ENCODE data around the gene FRMPD4.

Gene FRMPD4

GRCh38 chrX:12319003-12319519 is 180.8 kb downstream of the FRMPD4 start:
- TF ChIP-seq FOXP2 (optimal IDR thresholded peaks at IDR 0.05; ENCODE audit: control extremely low read depth, extremely low read length, insufficient read depth) (no peak), POLR2AphosphoS5 (IDR thresholded peaks at IDR 0.05; ENCODE audit: borderline replicate concordance, low read depth, low read length) (no peak), EZH2 (IDR thresholded peaks at IDR 0.05) (no peak)
- Histone ChIP-seq H3K4me3 (no peak overlapping the region), H3K9ac (ENCODE audit: insufficient read length) (no peak overlapping the region), H3K36me3 (ENCODE audit: insufficient read depth, low read length) (no peaks in the 10 kb centered on the region), H3K9me3 (ENCODE audit: low read depth, low read length) (no peaks in the 10 kb centered on the region), H3K27ac (no peak overlapping the region)
- no peak for DNase-seq (ENCODE audit: low read depth, low spot score)

GRCh38 chrX:12319992-12320391 is 181.7 kb downstream of the FRMPD4 start:
- no peak overlapping the region for H3K27ac ChIP-seq

GRCh38 chrX:12322031-12322430 is 183.8 kb downstream of the FRMPD4 start:
- H3K4me3 ChIP-seq, result no peak overlapping the region
- no peak for DNase-seq (ENCODE audit: low read depth, low spot score)
- H3K36me3 ChIP-seq (ENCODE audit: insufficient read depth, low read length), result no peaks in the 10 kb centered on the region
- TF ChIP-seq POLR2AphosphoS5 (IDR thresholded peaks at IDR 0.05; ENCODE audit: borderline replicate concordance, low read depth, low read length), result no peak
- TF ChIP-seq EZH2 (IDR thresholded peaks at IDR 0.05), result no peak
- TF ChIP-seq FOXP2 (optimal IDR thresholded peaks at IDR 0.05; ENCODE audit: control extremely low read depth, extremely low read length, insufficient read depth), result no peak
- no peak overlapping the region for H3K27ac ChIP-seq
- no peak overlapping the region for H3K9ac ChIP-seq (ENCODE audit: insufficient read length)
- no peaks in the 10 kb centered on the region for H3K9me3 ChIP-seq (ENCODE audit: low read depth, low read length)

More at GRCh38 chrX:12319992-12320391, 181.7 kb downstream of the FRMPD4 start:
- Histone ChIP-seq H3K36me3 (ENCODE audit: insufficient read depth, low read length) (no peaks in the 10 kb centered on the region), H3K9ac (ENCODE audit: insufficient read length) (no peak overlapping the region), H3K9me3 (ENCODE audit: low read depth, low read length) (no peaks in the 10 kb centered on the region), H3K4me3 (no peak overlapping the region)
- no peak for TF ChIP-seq POLR2AphosphoS5 (IDR thresholded peaks at IDR 0.05; ENCODE audit: borderline replicate concordance, low read depth, low read length)
- TF ChIP-seq FOXP2 (optimal IDR thresholded peaks at IDR 0.05; ENCODE audit: control extremely low read depth, extremely low read length, insufficient read depth), result no peak
- no peak for TF ChIP-seq EZH2 (IDR thresholded peaks at IDR 0.05)
- no peak for DNase-seq (ENCODE audit: low read depth, low spot score)

- no peak for DNase-seq (ENCODE audit: low read depth, low spot score)
- H3K9me3 ChIP-seq (ENCODE audit: low read depth, low read length), result no peaks in the 10 kb centered on the region
- H3K9ac ChIP-seq (ENCODE audit: insufficient read length), result no peak overlapping the region
- TF ChIP-seq EZH2 (IDR thresholded peaks at IDR 0.05) (no peak), FOXP2 (optimal IDR thresholded peaks at IDR 0.05; ENCODE audit: control extremely low read depth, extremely low read length, insufficient read depth) (no peak), POLR2AphosphoS5 (IDR thresholded peaks at IDR 0.05; ENCODE audit: borderline replicate concordance, low read depth, low read length) (no peak)
- no peak overlapping the region for H3K4me3 ChIP-seq
- H3K27ac ChIP-seq, result no peak overlapping the region
- no peaks in the 10 kb centered on the region for H3K36me3 ChIP-seq (ENCODE audit: insufficient read depth, low read length)
These were observed 186.9 kb downstream of the FRMPD4 start for GRCh38 chrX:12325171-12325570.

GRCh38 chrX:12327836-12328235 is 189.6 kb downstream of the FRMPD4 start:
- DNase-seq (ENCODE audit: low read depth, low spot score), result no peak
- no peaks in the 10 kb centered on the region for H3K9me3 ChIP-seq (ENCODE audit: low read depth, low read length)
- H3K9ac ChIP-seq (ENCODE audit: insufficient read length), result no peak overlapping the region
- no peak overlapping the region for H3K27ac ChIP-seq
- H3K36me3 ChIP-seq (ENCODE audit: insufficient read depth, low read length), result no peaks in the 10 kb centered on the region
- H3K4me3 ChIP-seq, result no peak overlapping the region
- TF ChIP-seq EZH2 (IDR thresholded peaks at IDR 0.05) (no peak), FOXP2 (optimal IDR thresholded peaks at IDR 0.05; ENCODE audit: control extremely low read depth, extremely low read length, insufficient read depth) (no peak), POLR2AphosphoS5 (IDR thresholded peaks at IDR 0.05; ENCODE audit: borderline replicate concordance, low read depth, low read length) (no peak)

- Histone ChIP-seq H3K9ac (ENCODE audit: insufficient read length) (no peak overlapping the region), H3K9me3 (ENCODE audit: low read depth, low read length) (no peaks in the 10 kb centered on the region), H3K36me3 (ENCODE audit: insufficient read depth, low read length) (no peaks in the 10 kb centered on the region), H3K4me3 (no peak overlapping the region), H3K27ac (no peak overlapping the region)
- no peak for TF ChIP-seq EZH2 (IDR thresholded peaks at IDR 0.05)
- no peak for TF ChIP-seq POLR2AphosphoS5 (IDR thresholded peaks at IDR 0.05; ENCODE audit: borderline replicate concordance, low read depth, low read length)
- no peak for TF ChIP-seq FOXP2 (optimal IDR thresholded peaks at IDR 0.05; ENCODE audit: control extremely low read depth, extremely low read length, insufficient read depth)
- DNase-seq (ENCODE audit: low read depth, low spot score), result no peak
These were observed 191.2 kb downstream of the FRMPD4 start for GRCh38 chrX:12329476-12329875.

GRCh38 chrX:12330841-12331240 is 192.6 kb downstream of the FRMPD4 start:
- DNase-seq (ENCODE audit: low read depth, low spot score), result no peak
- H3K9me3 ChIP-seq (ENCODE audit: low read depth, low read length), result no peaks in the 10 kb centered on the region
- no peak overlapping the region for H3K4me3 ChIP-seq

GRCh38 chrX:12332786-12333347 is 194.6 kb downstream of the FRMPD4 start:
- no peak for DNase-seq (ENCODE audit: low read depth, low spot score)
- H3K9ac ChIP-seq (ENCODE audit: insufficient read length), result no peak overlapping the region
- no peak overlapping the region for H3K4me3 ChIP-seq
- TF ChIP-seq EZH2 (IDR thresholded peaks at IDR 0.05), result no peak
- TF ChIP-seq FOXP2 (optimal IDR thresholded peaks at IDR 0.05; ENCODE audit: control extremely low read depth, extremely low read length, insufficient read depth), result no peak
- TF ChIP-seq POLR2AphosphoS5 (IDR thresholded peaks at IDR 0.05; ENCODE audit: borderline replicate concordance, low read depth, low read length), result no peak
- H3K27ac ChIP-seq, result no peak overlapping the region
- H3K36me3 ChIP-seq (ENCODE audit: insufficient read depth, low read length), result no peaks in the 10 kb centered on the region
- no peaks in the 10 kb centered on the region for H3K9me3 ChIP-seq (ENCODE audit: low read depth, low read length)

More at GRCh38 chrX:12330841-12331240, 192.6 kb downstream of the FRMPD4 start:
- TF ChIP-seq FOXP2 (optimal IDR thresholded peaks at IDR 0.05; ENCODE audit: control extremely low read depth, extremely low read length, insufficient read depth) (no peak), POLR2AphosphoS5 (IDR thresholded peaks at IDR 0.05; ENCODE audit: borderline replicate concordance, low read depth, low read length) (no peak), EZH2 (IDR thresholded peaks at IDR 0.05) (no peak)
- Histone ChIP-seq H3K27ac (no peak overlapping the region), H3K36me3 (ENCODE audit: insufficient read depth, low read length) (no peaks in the 10 kb centered on the region), H3K9ac (ENCODE audit: insufficient read length) (no peak overlapping the region)

- TF ChIP-seq FOXP2 (optimal IDR thresholded peaks at IDR 0.05; ENCODE audit: control extremely low read depth, extremely low read length, insufficient read depth) (no peak), POLR2AphosphoS5 (IDR thresholded peaks at IDR 0.05; ENCODE audit: borderline replicate concordance, low read depth, low read length) (no peak), EZH2 (IDR thresholded peaks at IDR 0.05) (no peak)
- no peak overlapping the region for H3K9ac ChIP-seq (ENCODE audit: insufficient read length)
- no peaks in the 10 kb centered on the region for H3K9me3 ChIP-seq (ENCODE audit: low read depth, low read length)
- DNase-seq (ENCODE audit: low read depth, low spot score), result no peak
- no peaks in the 10 kb centered on the region for H3K36me3 ChIP-seq (ENCODE audit: insufficient read depth, low read length)
- H3K4me3 ChIP-seq, result no peak overlapping the region
- no peak overlapping the region for H3K27ac ChIP-seq
These were observed 201.6 kb downstream of the FRMPD4 start for GRCh38 chrX:12339921-12340320.

Measured in SK-N-MC (cell line).